ENCODE measurements around the gene NCAPD2.
"Not testable (repeated sequence)": the region's sequence is repeated elsewhere in the genome, so short reads cannot be mapped to it uniquely, and the experiment has no call there.

The NCAPD2 gene

GRCh38 chr12:6465467-6466183, 28.3 kb upstream of the NCAPD2 start:
- DNase-seq, result peak; percentile 35 to 83

- DNase-seq, result no peak
Observed at GRCh38 chr12:6466184-6466573, 27.7 kb upstream of the NCAPD2 start.

GRCh38 chr12:6466751-6467150, 27.2 kb upstream of the NCAPD2 start:
- not testable (repeated sequence) for DNase-seq

- DNase-seq, result not testable (repeated sequence)
Observed at GRCh38 chr12:6467571-6468282, 26.2 kb upstream of the NCAPD2 start.

GRCh38 chr12:6468283-6468575, 25.7 kb upstream of the NCAPD2 start:
- no peak for DNase-seq

- no peak for DNase-seq
Observed at GRCh38 chr12:6469092-6469491, 24.8 kb upstream of the NCAPD2 start.

GRCh38 chr12:6469609-6470374, 24.1 kb upstream of the NCAPD2 start:
- no peak for DNase-seq

GRCh38 chr12:6470375-6471163, 23.3 kb upstream of the NCAPD2 start, which contains the start of gene VAMP1:
Gene VAMP1 (minus strand): TSS chr12:6470677. CDS start chr12:6470531, 146 bp downstream.
- DNase-seq, result peak; percentile 95 to 99

- no peak for DNase-seq
Observed at GRCh38 chr12:6471989-6472360, 21.9 kb upstream of the NCAPD2 start.

GRCh38 chr12:6472491-6472890, 21.4 kb upstream of the NCAPD2 start:
- DNase-seq, result no peak

- DNase-seq, result not testable (repeated sequence)
Observed at GRCh38 chr12:6475233-6475975, 18.5 kb upstream of the NCAPD2 start.

- DNase-seq, result no peak
Observed at GRCh38 chr12:6476489-6476888, 17.4 kb upstream of the NCAPD2 start.

- not testable (repeated sequence) for DNase-seq
Observed at GRCh38 chr12:6477601-6478377, 16.1 kb upstream of the NCAPD2 start.

GRCh38 chr12:6478416-6478815, 15.5 kb upstream of the NCAPD2 start:
- DNase-seq, result no peak

- DNase-seq, result no peak
Observed at GRCh38 chr12:6488240-6488639, 5.7 kb upstream of the NCAPD2 start.

- no peak for DNase-seq
Observed at GRCh38 chr12:6489449-6489848, 4.5 kb upstream of the NCAPD2 start.

- not testable (repeated sequence) for DNase-seq
Observed at GRCh38 chr12:6490673-6491072, 3.2 kb upstream of the NCAPD2 start.

GRCh38 chr12:6492838-6493496, 935 bp upstream of the NCAPD2 start, which contains the start of gene MRPL51:
Gene MRPL51 (minus strand): TSS chr12:6493262. CDS start chr12:6493136, 126 bp downstream.
- DNase-seq, result peak; percentile 89 to 98

GRCh38 chr12:6494258-6494743, 399 bp downstream of the NCAPD2 start:
- DNase-seq, result peak in 1 of 2 experiments; percentile 37

- DNase-seq, result no peak
Observed at GRCh38 chr12:6494968-6495367, 1.1 kb downstream of the NCAPD2 start.
